Heart left ventricle (tissue), 13 donors: Measurements from ENCODE around the gene PGD.

Source experiments
- CTCF ChIP-seq, 12 donors: fragments of 200-600 bp; sonication (generic) in 4 of 12; IDR thresholded peaks; one replicate each; pipeline versions ENCODE4 v1.5.0 to v1.8.0; 2018 to 2022; ENCODE audit warnings: antibody characterized with exemption in 12 of 12, mild to moderate bottlenecking in 5 of 12
- POLR2A ChIP-seq, 2 donors: fragments of 450-650 bp; IDR thresholded peaks; one replicate each; pipeline ENCODE4 v1.6.1; 2017; ENCODE audit warnings: antibody characterized with exemption in 2 of 2, mild to moderate bottlenecking in 2 of 2, moderate library complexity in 2 of 2
- donor health status: ischemic (EF 13 %, LVEDD 7.1; RV severe dilation, severe dysfunction).
- donor health status: DM: no; HTN: yes; CAD: no.
- donor health status: DM: no; HTN: no; CAD: no.
- donor health status: ischemic (EF 25% LVEDD 6.9; RV normal size, moderate dysfunction).
- donor health status: ischemic (EF 25% LVEDD 5.7; RV mildly dilated, moderate dysfunction).
- donor health status: ischemic (EF 35%, LVEDD 5.7; RV mildly dilated, moderate dysfunction).
- donor health status: nonischemic (EF 11% LVEDD 7.7; RV severe dilation, severe dysfunction).
- donor health status: DM: yes; HTN: yes; CAD: no.
- donor health status: PGD.
- donor health status: ischemic (EF 29% LVEDD 5.4; RV normal size, mild dysfunction).
- donor health status: nonischemic (EF 23%, LVEDD 6.1; RV moderate dilation, normal function).

GRCh38 chr1:10440305-10440704 lies 41.4 kb downstream of the PGD start:
- TF ChIP-seq CTCF (IDR thresholded peaks at IDR 0.05), result no peak
- no peak for TF ChIP-seq POLR2A (IDR thresholded peaks at IDR 0.05)
